HG03378 (cell line): Measurements from ENCODE around the gene TXNDC15.

Experiments used
- ATAC-seq: cut with Tn5 transposase; IDR thresholded peaks from one replicate; pipeline ENCODE4 v1.9.1; 2021; ENCODE audit warnings: mild to moderate bottlenecking, moderate library complexity; ENCODE audit not compliant: unreplicated experiment

The TXNDC15 gene

DNA sequence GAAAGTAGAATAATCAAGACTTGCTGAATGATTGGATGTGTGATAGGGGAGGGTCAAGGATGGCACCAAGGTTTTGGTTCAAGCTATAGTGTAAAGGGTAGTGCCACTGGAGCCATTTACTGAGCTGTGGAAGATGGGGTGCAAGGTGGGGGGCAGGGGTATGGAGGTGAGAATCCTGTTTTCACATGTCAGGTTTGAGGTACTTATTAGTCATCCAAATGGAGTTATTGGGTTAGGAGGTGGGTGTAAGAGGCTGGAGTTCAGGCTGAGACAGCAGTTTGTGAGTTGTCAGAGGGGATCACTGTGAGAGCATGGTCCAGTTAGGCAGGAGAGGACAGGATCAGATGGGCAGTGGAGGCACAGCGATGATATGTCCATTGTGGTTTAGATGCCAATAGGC, 39.6 kb downstream of the TXNDC15 start:
- no peak for ATAC-seq

- no peak for ATAC-seq
These were observed 43.1 kb downstream of the TXNDC15 start for GRCh38 chr5:134917070-134917815.

DNA sequence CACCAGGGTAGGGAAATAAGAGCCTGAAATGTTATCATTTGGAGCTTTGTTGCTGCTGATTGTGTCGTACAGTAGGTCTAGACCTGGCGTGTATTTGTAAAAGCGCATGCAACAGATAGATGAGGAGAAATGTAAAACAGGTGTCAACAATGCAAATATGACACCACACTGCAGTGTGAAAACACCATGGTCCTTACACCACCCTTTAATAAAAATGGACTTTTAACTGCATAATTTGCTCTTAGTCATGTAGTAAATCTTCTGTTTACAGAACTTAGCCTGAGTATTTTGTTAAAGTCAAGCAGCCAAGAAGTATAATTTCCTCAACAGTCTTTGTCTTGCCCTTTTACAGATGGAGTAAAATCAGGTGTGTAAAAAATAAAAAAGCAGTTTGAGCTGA, 44.7 kb downstream of the TXNDC15 start:
- no peak for ATAC-seq

- ATAC-seq, result no peak
These were observed 46.8 kb downstream of the TXNDC15 start for GRCh38 chr5:134920848-134921575.

DNA sequence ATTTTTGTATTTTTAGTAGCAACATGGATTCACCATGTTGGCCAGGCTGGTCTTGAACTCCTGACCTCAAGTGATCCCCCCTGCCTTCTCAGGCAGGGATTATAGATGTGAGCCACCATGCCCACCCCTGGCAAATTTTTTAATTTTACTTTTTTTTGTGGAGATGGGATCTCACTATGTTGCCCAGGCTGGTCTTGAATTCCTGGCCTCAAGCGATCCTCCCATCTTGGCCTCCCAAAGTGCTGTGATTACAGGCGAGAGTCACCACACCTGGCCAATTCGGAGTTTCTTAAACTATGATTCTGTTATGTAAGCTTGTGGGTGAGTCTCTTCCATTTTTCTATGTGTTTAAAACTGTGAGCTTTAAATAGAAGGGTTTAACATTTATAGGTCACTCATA, 58.3 kb downstream of the TXNDC15 start:
- no peak for ATAC-seq

DNA sequence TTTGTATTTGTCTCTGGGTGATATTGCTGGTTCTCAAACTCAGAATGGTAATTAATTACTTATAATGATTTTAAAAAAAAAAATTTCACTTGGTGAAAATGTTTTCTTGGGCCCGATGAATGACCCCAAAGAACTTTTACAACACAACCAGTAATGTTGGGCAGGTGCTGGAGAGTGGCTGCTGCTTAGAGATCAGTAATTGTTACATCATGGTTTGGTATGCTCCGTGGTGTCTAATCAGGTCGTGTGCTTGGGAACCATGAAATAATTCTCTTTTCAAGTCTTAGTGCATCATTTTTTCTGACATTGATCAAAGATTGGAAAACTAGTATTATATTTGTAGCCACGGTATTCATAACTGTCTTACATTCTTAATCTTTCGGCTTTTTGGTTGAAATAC, 60.0 kb downstream of the TXNDC15 start:
- ATAC-seq, result no peak

- no peak for ATAC-seq
These were observed 61.8 kb downstream of the TXNDC15 start for GRCh38 chr5:134935711-134936602.

GRCh38 chr5:134937526-134937925, 63.4 kb downstream of the TXNDC15 start:
- no peak for ATAC-seq

DNA sequence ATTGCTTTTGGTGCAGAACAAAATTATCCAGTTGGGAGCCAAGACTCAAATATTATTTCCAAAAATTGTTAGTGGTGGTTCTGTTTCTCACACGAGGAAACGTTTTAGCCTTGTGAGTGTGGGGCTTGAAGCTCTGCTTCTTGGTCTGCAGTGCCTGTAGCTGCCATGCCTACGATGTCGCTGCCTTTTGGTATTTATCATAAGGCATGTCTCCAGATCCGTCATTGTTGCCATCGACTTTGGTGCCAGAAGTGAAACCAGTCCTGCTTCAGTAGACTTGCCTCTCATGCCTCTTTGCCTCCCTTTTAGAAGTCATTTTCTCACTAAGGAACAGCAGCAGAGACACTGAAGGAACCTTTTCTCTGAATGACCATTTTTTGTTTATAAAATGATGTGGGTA, 63.9 kb downstream of the TXNDC15 start:
- ATAC-seq, result no peak

DNA sequence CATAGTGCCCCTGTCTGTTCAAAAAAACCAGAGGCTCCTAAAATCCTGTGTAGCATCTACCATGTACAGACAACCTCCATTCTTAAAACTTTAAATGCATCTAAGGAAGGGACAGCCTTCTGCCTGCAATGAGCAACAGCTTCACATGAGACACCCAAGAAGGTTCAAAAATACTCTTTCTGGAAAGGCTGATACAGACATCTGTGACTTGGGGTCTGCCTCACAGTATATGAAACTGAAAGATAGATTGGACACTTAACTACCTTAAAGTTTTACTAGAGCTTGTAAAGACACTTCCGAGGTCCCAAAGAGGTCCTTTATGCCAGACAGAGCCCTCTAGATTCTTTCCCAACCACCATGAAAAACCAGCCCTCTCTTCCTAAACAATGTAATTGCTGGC, 65.3 kb downstream of the TXNDC15 start:
- ATAC-seq, result no peak

DNA sequence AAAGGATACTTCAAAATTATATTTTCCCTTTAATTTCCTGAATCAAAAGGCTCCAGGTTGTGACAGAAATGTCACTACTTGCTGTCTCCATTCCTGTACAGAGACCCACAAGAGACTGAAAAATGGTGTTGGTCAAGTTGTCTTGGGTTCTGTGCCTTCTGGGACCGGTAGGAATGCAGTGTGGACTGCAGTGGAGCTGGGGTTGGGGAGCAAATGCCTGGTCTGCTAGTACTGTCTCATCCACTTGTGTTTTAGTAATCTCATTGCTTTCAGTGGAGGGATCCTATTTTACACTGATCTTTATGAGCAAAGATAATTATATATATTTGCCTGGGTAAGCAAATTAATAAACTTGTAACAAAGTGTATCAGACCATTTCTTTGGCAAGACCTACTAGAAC, 69.4 kb downstream of the TXNDC15 start:
- ATAC-seq, result no peak

GRCh38 chr5:134944630-134945029, 70.5 kb downstream of the TXNDC15 start:
- ATAC-seq, result no peak

DNA sequence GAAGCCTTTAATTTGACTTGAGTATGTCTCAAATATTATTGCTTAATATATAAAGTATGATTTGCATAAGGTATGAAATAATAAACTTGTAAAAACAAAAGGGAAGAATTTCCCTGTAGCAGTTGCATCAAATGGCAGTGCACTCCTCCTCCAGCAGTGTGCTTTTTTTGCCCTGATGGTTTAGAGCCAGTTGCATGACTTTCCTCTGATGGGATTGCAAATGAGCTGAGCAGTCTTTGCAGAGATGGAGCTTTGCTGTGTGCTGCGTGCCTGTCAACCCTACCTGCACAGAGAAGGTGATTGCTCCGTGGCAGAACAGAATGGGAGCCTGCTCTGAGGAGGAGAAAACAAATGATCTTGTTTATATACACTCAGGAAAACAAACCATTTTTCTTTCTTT, 70.9 kb downstream of the TXNDC15 start:
- ATAC-seq, result no peak

GRCh38 chr5:134948911-134949310, 74.7 kb downstream of the TXNDC15 start:
- ATAC-seq, result no peak

GRCh38 chr5:134949316-134949715, 75.1 kb downstream of the TXNDC15 start:
- ATAC-seq, result no peak
